Right ventricle myocardium superior (tissue), 1 donor: ENCODE results near the gene TRIOBP. TPM values are rescaled to one million over a fixed set of nuclear protein-coding genes. Genes with fewer than 3 reads are reported as not detected.
"Not testable (repeated sequence)": the region's sequence is repeated elsewhere in the genome, so short reads cannot be mapped to it uniquely, and the experiment has no call there.

Source experiments
- ATAC-seq: fragments of 200-7000 bp; cut with Tn5 transposase; one replicate; pipeline ENCODE4 v1.9.1; 2020; ENCODE audit warnings: mild to moderate bottlenecking; ENCODE audit not compliant: poor library complexity
- DNase-seq: peaks from one replicate; pipeline ENCODE4 v3.0.0-alpha.2; 2020
- intact Hi-C: fragments of 100-400 bp; cut with DNase I; formaldehyde crosslinking; loops from one replicate; pipeline ENCODE4 v1.11.2; 2022
- long read RNA-seq: library from polyadenylated mRNA; unstranded; transcript quantifications from one replicate; pipeline ENCODE4 v2.0.0, GENCODE V29; 2021
- total RNA-seq: library from RNA; stranded (reverse); fragmentation: NEBNext Ultra II Directional; extraction: Animal tissue kit (Norgen Biotek cat#: 25700); gene quantifications from one replicate; pipeline ENCODE4 v1.2.1, GENCODE V29; 2021
- donor health status: DM: no; HTN: yes; CAD: no; lungs with severe emphysema.

The TRIOBP gene, protein sequence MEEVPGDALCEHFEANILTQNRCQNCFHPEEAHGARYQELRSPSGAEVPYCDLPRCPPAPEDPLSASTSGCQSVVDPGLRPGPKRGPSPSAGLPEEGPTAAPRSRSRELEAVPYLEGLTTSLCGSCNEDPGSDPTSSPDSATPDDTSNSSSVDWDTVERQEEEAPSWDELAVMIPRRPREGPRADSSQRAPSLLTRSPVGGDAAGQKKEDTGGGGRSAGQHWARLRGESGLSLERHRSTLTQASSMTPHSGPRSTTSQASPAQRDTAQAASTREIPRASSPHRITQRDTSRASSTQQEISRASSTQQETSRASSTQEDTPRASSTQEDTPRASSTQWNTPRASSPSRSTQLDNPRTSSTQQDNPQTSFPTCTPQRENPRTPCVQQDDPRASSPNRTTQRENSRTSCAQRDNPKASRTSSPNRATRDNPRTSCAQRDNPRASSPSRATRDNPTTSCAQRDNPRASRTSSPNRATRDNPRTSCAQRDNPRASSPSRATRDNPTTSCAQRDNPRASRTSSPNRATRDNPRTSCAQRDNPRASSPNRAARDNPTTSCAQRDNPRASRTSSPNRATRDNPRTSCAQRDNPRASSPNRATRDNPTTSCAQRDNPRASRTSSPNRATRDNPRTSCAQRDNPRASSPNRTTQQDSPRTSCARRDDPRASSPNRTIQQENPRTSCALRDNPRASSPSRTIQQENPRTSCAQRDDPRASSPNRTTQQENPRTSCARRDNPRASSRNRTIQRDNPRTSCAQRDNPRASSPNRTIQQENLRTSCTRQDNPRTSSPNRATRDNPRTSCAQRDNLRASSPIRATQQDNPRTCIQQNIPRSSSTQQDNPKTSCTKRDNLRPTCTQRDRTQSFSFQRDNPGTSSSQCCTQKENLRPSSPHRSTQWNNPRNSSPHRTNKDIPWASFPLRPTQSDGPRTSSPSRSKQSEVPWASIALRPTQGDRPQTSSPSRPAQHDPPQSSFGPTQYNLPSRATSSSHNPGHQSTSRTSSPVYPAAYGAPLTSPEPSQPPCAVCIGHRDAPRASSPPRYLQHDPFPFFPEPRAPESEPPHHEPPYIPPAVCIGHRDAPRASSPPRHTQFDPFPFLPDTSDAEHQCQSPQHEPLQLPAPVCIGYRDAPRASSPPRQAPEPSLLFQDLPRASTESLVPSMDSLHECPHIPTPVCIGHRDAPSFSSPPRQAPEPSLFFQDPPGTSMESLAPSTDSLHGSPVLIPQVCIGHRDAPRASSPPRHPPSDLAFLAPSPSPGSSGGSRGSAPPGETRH (N-terminal part only)
- 78.6 TPM for total RNA-seq
- long read RNA-seq, transcript TRIOBP-205 (8 exons, 2,125 nt): minor isoform, 20 of 634 reads
- long read RNA-seq, transcript TRIOBP-203 (14 exons, 2,324 nt): major isoform, 395 of 634 reads
- long read RNA-seq, partial matches to known transcripts: 82 of 634 reads
- long read RNA-seq, other reads (novel, unspliced or antisense): 137 of 634 reads

DNA sequence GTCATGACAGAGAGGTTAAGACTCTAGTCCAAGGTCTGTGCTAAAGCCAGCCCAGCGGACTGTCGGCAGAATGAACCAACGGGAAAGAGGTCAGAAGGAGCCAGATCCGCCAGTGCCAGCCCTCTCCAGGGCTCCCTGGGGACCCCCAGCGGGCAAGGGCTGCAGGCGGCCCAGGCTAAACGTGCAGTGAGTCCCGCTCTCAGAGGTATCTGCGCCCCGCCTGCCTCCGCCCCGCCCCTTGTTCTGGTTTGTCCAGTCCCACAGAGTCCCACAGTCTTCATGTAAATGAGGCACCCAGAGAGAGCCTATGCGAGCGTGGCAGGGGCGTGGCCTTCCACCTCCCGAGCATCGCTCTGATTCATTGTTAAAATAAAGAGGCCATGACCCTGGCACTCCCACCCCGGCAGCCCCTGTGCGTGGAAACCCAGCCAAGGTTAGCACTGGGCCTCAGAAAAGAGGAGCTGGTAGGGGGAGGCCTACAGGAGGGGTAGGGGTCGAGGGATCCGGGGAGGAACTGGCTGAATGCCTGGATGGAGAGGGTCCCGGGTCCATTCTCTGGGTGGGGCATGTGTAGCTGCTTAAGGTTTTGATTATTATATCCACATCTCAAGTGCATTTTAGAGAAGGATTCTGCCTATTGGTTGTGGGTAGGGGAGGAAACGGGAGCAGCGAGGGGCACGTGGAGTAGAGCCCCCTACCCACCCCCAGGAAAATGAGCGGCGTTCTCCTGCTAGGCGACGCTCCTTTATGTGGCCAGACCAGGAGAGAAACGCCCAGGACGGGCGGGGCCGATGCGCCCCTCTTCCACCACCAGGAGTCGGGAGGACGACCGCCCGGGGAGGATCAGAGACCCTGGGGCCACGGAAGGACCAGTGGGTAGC lies at the start of gene TRIOBP:
TSS of gene TRIOBP (plus strand) at position 392 of the 881 bp plus-strand sequence. CDS start 4,318 bp downstream, outside the sequence.
- ATAC-seq (peak; percentile 99), DNase-seq (peak; percentile 98)
- intact Hi-C loops: no loop called here

DNA sequence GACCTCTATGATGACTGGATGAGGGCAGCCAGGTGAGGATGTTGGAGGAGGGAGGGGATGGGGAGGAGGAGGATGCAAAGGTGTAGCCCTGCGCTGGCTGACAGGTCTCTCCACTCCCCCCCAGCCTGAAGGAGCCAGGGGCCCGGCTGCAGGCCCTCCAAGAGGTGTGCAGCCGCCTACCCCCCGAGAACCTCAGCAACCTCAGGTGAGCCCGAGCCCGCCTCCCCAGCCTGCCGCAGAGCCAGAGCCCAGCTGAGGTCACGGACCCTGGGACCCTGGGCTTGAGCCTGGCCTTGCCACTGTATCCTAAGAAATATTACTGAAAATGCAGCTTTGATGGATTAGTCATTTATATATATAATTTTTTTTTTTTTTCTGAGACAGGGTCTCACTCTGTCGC lies 49.5 kb upstream of the TRIOBP start:
- no peak for ATAC-seq
- intact Hi-C loops: no loop called here
- DNase-seq: no peak

DNA sequence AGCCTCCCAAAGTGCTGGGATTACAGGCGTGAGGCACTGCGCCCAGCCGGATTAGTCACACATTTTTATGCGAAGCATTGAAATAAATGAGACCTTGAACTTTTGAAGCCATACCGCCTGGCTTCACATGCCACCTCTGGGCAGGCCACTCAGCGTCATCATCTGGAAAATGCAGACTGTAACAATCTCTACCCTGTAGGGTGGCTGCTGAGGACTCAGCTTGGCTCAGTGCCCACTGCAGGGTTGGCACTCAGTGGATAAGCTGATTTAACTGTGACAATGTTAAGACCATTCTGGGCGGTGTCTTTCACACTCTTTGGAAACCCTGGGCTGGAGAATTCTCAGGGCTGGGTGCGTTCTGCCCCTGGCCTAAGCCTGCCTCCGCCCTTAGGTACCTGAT lies 48.9 kb upstream of the TRIOBP start:
- DNase-seq (no peak), ATAC-seq (no peak)
- intact Hi-C loops: no loop called here

DNA sequence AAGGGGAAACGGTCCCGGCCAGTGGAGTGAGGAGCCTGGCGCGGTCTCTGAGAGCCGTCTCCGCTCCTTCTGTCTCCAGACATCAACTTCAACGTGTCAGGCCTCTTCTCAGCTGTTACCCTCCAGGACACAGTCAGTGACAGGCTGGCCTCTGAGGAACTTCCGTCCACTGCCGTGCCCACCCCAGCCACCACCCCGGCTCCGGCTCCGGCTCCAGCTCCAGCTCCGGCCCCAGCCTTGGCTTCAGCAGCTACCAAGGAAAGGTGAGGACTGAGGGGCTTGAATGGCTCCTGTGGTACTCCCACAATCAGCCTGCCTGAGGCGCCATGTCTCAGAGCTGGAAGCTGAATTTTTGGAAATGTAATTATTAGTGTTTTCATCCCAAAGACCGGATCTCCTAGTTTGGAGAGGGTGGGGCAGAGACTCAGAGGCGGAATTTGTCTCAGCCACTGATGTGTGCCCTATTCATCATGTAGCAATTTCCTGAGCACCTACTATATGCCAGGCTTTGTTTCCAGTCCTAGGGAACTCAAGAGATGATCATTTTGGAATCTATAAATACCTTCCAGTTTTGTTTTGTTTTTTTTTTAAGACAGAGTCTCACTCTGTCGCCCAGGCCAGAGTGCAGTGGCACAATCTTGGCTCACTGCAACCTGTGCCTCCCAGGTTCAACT lies 46.2 kb upstream of the TRIOBP start:
- ATAC-seq: no peak
- DNase-seq: no peak
- intact Hi-C loops: no loop called here

DNA sequence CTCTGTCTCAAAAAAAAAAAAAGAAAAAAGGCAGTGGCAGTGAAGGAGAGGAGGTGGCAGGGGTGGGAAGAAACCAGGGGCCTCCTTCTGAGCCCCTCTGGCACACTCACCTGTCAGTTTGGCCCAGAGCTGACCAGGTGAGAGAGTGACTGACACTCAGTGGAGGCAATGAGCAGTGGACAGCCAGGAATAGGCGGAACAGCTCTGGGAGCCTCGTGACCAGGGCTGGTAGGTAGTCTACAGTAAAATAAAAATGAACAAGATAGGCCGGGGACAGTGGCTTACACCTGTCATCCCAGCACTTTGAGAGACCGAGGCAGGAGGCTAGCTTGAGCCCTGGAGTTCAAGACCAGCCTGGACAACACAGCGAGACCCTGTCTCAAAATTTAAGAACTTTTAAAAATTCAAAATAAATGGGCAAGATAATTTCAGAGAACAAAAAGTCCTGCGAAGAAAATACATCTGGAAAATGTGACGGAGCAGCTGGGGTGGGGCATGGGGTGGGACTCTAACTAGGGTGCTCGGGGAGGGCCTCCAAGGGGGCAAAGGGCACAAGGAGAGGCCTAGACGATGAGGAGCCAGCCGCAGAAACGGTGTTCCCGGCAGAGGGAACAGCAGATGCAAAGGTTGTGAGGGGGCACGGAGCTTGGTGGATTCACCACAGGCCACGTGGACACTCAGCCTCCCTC lies 42.1 kb upstream of the TRIOBP start:
- DNase-seq: no peak
- intact Hi-C loops: no loop called here
- ATAC-seq: no peak

DNA sequence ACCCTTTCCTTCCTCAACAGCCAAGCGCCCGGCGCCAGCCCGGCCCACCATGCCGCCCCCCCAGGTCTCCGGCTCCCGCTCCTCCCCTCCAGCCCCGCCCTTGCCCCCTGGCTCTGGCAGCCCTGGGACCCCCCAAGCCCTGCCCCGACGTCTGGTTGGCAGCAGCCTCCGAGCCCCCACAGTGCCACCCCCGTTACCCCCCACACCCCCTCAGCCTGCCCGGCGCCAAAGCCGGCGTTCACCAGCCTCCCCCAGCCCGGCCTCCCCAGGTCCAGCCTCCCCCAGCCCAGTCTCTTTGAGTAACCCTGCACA lies 41.6 kb upstream of the TRIOBP start:
- ATAC-seq (no peak), DNase-seq (no peak)
- intact Hi-C loops: no loop called here

DNA sequence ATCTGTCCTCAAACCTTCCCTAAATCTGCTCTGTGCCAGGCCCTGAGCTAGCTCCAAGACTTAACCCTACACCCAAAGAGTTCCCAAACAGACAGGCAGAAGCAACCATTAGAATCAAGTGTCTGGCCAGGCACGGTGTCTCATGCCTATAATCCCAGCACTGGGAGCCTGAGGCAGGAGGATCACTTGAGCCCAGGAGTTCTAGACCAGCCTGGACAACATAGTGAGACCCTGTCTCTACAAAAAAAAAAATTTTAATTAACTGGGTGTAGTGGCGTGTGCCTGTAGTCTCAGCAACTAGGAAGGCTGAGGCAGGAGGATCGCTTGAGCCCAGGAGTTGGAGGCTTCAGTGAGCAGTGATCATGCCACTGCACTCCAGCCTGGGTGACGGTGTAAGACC lies 40.3 kb upstream of the TRIOBP start:
- ATAC-seq, DNase-seq, intact Hi-C loops: not testable (repeated sequence)

DNA sequence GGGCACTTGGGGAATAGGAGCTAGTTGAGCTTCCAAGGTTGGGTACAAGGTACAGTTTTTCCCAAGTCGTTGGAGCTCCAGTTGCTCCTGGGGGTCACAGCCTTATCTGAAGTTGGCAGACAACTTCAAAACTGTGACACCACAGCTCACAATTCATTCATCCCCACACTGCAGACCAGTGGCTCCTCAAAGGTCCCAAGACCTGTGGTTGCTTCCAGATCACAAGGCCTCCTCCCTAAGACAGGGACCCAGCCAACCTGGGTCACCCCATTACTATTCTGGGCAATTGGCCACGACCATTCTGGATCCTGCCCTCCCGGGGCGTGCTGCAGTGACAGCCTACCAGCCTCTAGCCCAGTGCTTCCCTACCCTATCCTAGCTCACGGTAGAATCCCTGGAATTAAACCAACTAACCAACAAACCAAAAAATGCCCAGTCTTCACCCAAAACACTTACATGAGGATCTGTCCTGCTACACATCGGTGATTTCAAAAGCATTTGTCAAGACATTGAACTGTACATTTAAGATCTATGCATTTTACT lies 39.2 kb upstream of the TRIOBP start:
- no peak for DNase-seq
- no peak for ATAC-seq
- intact Hi-C loops: no loop called here

DNA sequence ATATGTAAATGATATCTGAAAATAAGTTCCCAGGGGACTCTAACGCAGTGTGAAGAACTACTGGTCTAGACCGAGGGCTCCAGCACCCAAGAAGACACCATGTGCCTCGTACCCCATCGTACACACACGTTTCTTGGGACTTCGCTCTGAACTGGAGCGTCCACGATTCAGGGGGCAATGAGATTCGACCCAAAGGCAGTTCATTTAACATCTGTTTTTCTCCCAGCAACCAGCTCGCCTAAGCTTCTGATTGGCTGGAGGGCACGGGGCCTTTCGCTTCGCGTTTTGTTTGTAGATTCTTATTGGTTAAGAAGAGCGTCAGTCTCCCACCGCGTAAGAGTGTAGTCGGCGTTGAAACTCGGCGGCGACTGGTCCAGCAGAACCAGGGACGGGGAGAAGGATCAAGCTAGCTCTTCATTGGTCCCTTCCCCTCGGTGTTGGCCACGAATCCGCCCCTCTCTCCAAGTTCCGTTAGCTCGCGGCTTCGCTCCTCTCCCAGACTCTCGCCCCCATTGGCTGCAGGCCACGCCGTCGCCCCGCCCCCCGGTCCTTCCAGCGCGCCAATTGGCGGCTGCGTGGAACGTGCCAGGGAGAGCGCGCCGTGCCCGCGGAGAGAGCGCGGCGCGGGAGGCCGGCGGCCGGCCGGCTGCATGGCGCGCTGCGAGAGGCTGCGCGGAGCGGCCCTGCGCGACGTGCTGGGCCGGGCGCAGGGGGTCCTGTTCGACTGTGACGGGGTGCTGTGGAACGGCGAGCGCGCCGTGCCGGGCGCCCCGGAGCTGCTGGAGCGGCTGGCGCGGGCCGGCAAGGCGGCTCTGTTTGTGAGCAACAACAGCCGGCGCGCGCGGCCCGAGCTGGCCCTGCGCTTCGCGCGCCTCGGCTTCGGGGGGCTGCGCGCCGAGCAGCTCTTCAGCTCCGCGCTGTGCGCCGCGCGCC lies 38.4 kb upstream of the TRIOBP start, which contains the start of gene PDXP:
TSS of gene PDXP (plus strand) at position 591 of the 933 bp plus-strand sequence. CDS start at position 651, 60 bp downstream.
- intact Hi-C loops: no loop called here
- ATAC-seq (peak; percentile 95), DNase-seq (peak; percentile 99)

DNA sequence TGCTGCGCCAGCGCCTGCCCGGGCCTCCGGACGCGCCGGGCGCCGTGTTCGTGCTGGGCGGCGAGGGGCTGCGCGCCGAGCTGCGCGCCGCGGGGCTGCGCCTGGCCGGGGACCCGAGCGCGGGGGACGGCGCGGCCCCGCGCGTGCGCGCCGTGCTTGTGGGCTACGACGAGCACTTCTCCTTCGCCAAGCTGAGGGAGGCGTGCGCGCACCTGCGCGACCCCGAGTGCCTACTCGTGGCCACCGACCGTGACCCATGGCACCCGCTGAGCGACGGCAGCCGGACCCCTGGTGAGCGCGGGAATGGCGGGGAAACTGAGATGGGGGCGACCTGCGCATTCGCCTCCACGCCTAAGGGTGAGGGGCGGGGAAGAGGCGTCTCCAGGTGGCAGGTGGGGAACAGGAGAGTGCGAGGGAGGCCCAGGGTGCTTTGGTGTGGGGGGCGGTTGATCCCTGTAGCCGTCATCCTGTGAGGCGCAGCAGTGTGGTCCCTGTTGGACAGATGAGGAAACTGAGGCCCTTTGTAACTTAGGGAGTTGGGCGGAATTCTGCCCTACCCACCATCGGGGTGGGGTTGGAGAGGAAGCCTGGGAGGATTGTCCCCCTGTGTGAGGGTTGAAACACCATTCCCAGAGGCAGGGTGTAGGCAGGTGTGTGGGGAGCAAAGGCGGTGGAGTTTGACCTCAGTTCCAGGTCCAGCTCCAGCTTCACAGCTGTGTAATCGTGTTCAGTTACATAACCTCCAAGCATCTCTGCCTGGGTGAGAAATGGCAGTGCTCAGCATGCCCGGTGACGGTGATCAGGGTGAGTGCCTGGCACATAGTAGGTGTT lies 37.6 kb upstream of the TRIOBP start:
- intact Hi-C loops: no loop called here
- no peak for ATAC-seq

DNA sequence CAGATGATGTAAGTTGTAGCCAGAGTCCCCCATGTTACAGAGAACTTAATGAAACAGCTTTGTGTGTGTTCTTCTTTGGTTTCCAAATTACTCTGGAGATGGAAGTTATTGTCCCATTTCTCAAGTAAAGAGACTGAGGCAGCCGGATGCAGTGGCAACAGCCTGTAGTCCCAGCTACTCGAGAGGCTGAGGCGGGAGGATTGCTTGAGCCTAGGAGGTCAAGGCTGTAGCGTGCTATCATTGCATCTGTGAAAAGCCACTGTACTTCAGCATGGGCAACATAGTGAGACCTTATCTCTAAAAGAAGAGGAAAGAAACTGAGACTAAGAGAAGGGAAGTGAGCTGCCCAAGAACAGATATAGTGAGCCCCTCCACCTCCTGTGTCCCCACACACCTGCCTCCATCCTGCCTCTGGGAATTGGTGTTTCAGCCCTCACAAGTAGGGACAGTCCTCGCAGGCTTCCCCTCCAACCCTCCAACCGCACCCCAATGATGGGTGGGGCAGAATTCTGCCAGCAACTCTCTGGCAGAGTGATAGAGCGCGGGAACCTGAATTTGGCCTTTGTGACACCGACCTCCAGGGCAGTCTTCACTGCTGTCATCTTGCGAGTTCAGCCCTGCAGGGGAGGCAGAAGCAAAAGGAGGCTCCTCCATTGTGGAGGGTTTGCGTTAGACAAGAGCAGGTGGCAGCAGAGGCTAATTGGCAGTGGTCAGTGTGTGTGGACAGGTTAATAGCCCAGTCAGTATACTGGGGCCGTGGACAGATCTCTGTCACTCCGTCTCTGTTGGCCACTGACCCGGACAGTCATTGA lies 36.7 kb upstream of the TRIOBP start:
- ATAC-seq: no peak
- DNase-seq: no peak
- intact Hi-C loops: no loop called here

More for the DNA sequence above, 37.6 kb upstream of the TRIOBP start:
- DNase-seq: no peak

DNA sequence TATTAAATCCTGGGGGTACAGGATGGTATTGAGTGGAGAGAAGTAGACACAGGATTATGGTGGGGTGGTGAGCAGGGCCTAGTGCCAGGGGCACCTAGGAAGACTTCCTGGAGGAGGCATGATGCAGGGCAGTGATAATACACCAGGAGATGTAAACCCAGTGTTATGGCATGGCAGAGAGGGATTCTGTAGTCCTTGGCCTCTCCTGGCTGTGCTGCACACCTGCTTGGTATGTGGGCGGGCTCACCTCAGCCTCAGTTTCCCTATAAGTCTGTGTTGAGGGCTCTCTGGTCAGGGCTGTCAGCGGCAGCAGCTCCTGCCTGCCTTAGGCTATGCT lies 36.2 kb upstream of the TRIOBP start:
- intact Hi-C loops: no loop called here
- DNase-seq: no peak
- no peak for ATAC-seq

DNA sequence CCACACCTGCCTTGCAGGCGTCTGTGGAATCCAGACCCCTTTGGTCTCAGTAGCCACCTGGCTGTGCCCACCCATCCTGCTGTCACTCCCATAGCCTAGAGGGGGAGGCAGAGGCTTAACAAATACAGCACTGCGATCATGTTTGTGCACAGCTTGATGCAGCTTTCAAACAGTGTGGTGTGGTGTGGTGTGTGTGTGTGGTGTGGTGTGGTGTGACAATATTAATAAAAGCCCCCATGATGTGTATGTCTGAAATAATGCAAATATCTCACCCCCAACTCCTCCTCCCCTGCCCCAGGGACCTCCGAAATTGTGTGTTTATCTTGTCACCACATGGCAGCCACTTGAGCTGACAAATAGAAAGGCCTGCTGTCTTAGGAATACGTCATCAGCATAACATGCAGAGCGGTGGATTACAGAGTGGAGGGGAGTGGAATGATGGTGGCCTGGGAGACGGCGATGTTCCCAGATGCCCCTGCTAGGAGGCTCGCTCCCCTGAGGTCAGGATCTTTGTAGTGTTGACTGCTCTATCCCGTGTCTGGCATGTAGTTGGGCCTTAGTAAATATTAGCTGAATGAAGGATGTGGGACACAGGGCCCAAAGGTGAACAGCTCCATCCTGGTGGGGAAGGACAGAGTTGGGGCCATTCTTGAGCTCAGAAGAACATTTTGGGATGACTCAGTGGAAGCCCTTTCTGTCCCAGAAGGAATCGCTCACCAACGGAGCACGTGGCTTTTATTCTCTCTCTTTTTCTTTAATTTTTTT lies 35.5 kb upstream of the TRIOBP start:
- ATAC-seq: peak; percentile 36
- DNase-seq: no peak

More for the DNA sequence above, 35.5 kb upstream of the TRIOBP start:
- intact Hi-C loops: no loop called here
